Stimulated activated naive B cell treated with anti-CD40 and anti-IgM and Interleukin-4, amounts not matched to agents 10 μg/mL and 1 μg/mL and 100 μg/mL, for 72 hours (primary cell): ENCODE measurements around the gene GUCA2A.
A peak's percentile ranks its signal among the peaks of the same experiment; 100 is the strongest.

Experiments used
- ATAC-seq, 2 donors: fragments of 150-1000 bp; cut with Tn5 transposase; replicated peaks; 2 replicates each; pipeline ENCODE4 v1.10.0; 2021; ENCODE audit warnings: moderate library complexity in 1 of 2
- DNase-seq: peaks from one replicate; pipeline ENCODE4 v3.0.0; 2021
- H3K27ac Mint-ChIP-seq: one replicate; pipeline ENCODE4 v1.8.0; 2022; ENCODE audit warnings: mild to moderate bottlenecking, mixed read lengths
- H3K27me3 Mint-ChIP-seq, 2 donors: one replicate each; pipeline ENCODE4 v1.8.0; 2022; ENCODE audit warnings: mixed read lengths in 2 of 2
- H3K36me3 Mint-ChIP-seq, 2 donors: one replicate each; pipeline ENCODE4 v1.8.0; 2022; ENCODE audit warnings: mixed read lengths in 2 of 2, mild to moderate bottlenecking in 1 of 2
- H3K4me1 Mint-ChIP-seq, 2 donors: one replicate each; pipeline ENCODE4 v1.8.0; 2022; ENCODE audit warnings: mixed read lengths in 2 of 2, mild to moderate bottlenecking in 1 of 2
- H3K4me3 Mint-ChIP-seq, 2 donors: one replicate each; pipeline ENCODE4 v1.8.0; 2022; ENCODE audit warnings: mild to moderate bottlenecking in 2 of 2, mixed read lengths in 2 of 2, moderate library complexity in 1 of 2
- H3K9me3 Mint-ChIP-seq, 2 donors: one replicate each; pipeline ENCODE4 v1.8.0; 2022; ENCODE audit warnings: mixed read lengths in 2 of 2, mild to moderate bottlenecking in 1 of 2

The GUCA2A gene

DNA sequence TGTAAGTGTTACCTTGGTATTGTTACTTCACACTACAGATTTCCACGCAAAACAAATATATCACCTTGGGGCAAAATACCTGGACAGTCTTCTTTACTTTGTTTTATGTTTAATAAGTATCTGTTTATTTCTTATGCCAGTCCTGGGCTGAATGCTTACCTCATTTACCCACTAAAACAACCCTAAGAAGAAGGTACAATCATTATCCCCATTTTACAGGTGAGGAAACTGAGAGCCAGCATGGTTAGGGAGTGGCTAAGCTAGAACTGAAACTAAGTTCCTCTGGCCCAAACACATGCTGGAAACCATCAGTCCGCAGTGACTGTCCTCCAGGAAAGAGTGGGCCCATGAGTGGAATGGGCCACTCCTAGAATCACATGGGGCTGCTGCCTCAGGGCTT lies 24.4 kb downstream of the GUCA2A start:
- Mint-ChIP-seq H3K9me3 (peaks cover 4 to 6% of the 10 kb centered on the region in 2 donors), H3K4me3 (no peak overlapping the region), H3K4me1 (peaks cover 9 to 16% of the 10 kb centered on the region in 2 donors), H3K36me3 (peaks cover 0 to 2% of the 10 kb centered on the region in 2 donors), H3K27me3 (peaks cover 27 to 30% of the 10 kb centered on the region in 2 donors), H3K27ac (no peak overlapping the region)
- no peak for ATAC-seq
- DNase-seq: no peak

DNA sequence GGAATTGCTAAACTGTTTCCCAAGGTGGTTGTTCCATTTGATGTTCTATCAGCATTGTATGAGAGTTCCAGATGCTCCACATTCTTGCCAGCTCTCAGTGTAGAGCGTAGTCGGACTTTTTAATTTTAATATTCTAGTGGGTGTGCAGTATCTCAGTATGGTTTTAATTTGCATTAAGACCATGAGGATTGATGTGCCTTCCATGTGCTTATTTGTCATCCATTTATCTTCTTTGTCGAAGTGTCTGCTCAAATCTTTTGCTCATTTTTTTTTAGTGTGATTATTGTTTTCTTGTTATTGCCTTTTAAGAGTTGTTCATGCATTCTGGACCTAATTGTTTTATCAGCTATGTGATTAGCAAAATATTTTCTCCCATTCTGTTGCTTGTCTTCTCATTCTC lies 25.1 kb downstream of the GUCA2A start:
- Mint-ChIP-seq H3K9me3 (peaks cover 4 to 6% of the 10 kb centered on the region in 2 donors), H3K27me3 (peaks cover 27 to 30% of the 10 kb centered on the region in 2 donors), H3K4me1 (peaks cover 9 to 16% of the 10 kb centered on the region in 2 donors), H3K27ac (no peak overlapping the region), H3K4me3 (no peak overlapping the region), H3K36me3 (peaks cover 0 to 2% of the 10 kb centered on the region in 2 donors)
- DNase-seq (no peak), ATAC-seq (no peak)

DNA sequence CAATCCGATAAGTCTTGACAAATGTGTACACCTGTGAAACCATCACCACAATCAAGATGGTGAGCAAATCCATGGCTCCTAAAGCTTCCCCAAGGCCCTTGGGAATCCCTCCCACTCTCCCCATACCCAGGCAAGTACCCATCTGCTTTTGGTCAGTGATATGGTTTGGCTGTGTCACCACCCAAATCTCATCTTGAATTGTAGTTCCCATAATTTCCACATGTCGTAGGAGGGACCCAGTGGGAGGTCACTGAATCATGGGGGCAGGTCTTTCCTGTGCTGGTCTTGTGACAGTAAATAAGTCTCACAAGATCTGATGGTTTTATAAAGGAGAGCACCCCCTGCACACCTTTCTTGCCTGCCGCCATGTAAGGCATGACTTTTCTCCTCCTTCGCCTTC lies 26.0 kb downstream of the GUCA2A start:
- H3K4me3 Mint-ChIP-seq: no peak overlapping the region
- H3K27me3 Mint-ChIP-seq: peaks cover 27 to 30% of the 10 kb centered on the region in 2 donors
- H3K27ac Mint-ChIP-seq: no peak overlapping the region
- H3K4me1 Mint-ChIP-seq: peaks cover 8 to 16% of the 10 kb centered on the region in 2 donors
- peaks cover 4 to 6% of the 10 kb centered on the region in 2 donors for H3K9me3 Mint-ChIP-seq
- no peak for DNase-seq
- H3K36me3 Mint-ChIP-seq: peaks cover 0 to 2% of the 10 kb centered on the region in 2 donors
- ATAC-seq: no peak

DNA sequence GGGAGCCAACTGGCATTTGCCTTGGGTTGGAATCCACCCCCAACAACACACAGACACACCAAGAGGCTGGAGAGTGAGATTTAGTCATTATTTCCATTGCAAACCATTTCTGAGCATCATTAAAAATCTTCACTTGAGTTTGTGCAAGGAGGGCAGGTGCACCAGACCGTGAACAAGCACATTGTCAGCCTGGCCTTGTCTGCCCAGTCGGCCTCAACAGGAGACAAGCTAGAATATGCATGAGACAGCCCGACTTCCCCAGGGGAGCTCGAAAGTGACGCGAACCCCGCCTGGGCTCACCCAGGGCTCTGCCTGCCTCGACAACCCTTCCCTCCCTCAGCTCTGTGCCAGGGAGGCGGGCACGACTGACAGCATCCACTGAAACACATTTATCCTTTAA lies 26.8 kb downstream of the GUCA2A start:
- H3K9me3 Mint-ChIP-seq: peaks cover 4 to 6% of the 10 kb centered on the region in 2 donors
- peaks cover 2 to 16% of the 10 kb centered on the region in 2 donors for H3K4me1 Mint-ChIP-seq
- peak; percentile 78 to 82 for ATAC-seq
- no peak for DNase-seq
- no peak overlapping the region for H3K27ac Mint-ChIP-seq
- H3K27me3 Mint-ChIP-seq: peaks cover 21 to 26% of the 10 kb centered on the region in 2 donors
- peaks cover 0 to 2% of the 10 kb centered on the region in 2 donors for H3K36me3 Mint-ChIP-seq
- H3K4me3 Mint-ChIP-seq: no peak overlapping the region

DNA sequence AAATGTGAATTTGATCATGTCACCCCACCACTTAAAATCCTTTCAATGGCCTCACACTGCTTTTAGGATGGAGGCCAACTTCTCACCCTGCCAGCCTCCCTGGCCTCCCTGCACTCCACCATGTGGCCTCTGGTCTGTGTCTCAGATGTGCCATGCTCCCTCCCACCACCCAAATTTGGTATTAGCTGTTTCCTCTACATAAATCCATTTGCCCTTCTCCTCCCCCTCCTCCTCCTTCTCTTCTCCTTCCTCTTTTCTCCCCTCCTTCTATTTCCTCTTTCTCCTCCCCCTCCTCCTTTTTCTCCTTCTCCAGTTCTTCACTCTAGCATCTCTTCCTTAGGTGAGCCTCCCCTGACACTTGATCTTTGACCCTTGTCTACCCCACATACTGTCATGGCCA lies 28.1 kb downstream of the GUCA2A start:
- H3K4me1 Mint-ChIP-seq: peaks cover 2 to 16% of the 10 kb centered on the region in 2 donors

DNA sequence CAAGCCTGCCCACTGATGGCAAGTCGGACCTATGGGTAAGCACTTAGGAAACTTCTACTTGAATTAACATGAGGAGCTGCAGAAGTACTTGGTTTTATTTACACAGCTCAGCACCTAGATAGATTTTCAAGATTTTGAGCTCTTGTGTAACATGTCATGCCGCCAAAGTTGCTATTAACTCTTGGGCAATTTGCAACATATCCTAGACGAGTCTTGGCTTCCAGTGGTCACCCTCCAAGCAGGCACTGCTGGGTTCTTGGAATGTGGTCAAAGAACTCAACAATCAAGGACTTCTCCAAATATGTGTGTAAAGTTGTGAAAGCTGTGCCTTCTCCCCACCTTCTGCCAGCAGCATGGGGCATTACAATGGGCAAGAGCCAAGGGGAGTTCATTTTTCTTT lies 29.1 kb downstream of the GUCA2A start:
- H3K27ac Mint-ChIP-seq: no peak overlapping the region
- DNase-seq (no peak), ATAC-seq (no peak)
- peaks cover 2 to 16% of the 10 kb centered on the region in 2 donors for H3K4me1 Mint-ChIP-seq
- no peak overlapping the region for H3K4me3 Mint-ChIP-seq
- H3K36me3 Mint-ChIP-seq: peaks cover 0 to 2% of the 10 kb centered on the region in 2 donors
- peaks cover 4 to 6% of the 10 kb centered on the region in 2 donors for H3K9me3 Mint-ChIP-seq
- peaks cover 9 to 15% of the 10 kb centered on the region in 2 donors for H3K27me3 Mint-ChIP-seq

More for the DNA sequence above, 28.1 kb downstream of the GUCA2A start:
- ATAC-seq (no peak), DNase-seq (no peak)
- no peak overlapping the region for H3K27ac Mint-ChIP-seq
- H3K9me3 Mint-ChIP-seq: peaks cover 4 to 6% of the 10 kb centered on the region in 2 donors
- H3K36me3 Mint-ChIP-seq: peaks cover 0 to 2% of the 10 kb centered on the region in 2 donors
- H3K27me3 Mint-ChIP-seq: peaks cover 17 to 21% of the 10 kb centered on the region in 2 donors
- H3K4me3 Mint-ChIP-seq: no peak overlapping the region

DNA sequence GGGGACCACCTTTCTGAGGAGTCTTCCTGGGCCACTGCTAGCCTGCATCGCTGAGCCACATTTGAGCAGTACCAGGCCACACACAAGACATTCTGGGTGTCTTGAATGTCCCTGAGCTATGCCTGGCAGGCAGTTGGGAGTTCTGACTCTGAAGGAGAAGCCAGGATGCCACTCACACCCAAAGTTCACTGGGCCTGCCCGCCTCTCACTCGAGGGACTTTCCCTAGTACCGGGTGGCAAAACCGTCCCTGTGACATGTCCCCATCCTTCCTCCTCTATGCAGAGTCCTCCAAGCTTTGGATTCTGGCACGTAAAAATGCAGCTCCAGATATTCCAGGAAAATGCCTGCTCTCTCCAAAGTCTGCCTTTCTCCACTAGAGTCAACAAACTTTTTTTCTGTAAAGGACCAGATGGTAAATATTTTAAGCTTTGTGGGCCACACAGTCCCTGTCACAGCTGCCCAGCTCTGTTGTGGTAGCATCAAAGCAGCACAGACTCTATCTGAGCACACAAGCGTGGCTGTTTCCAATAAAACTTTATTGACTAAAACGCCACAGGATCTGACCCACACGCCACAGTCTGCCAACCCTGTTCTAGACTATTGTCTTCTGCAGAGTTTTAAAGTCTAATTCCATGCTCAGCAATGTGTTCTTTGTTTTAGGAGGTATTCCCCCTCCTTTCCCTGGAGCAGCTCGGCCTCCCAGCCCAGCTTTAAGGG lies 30.6 kb downstream of the GUCA2A start:
- peaks cover 4 to 6% of the 10 kb centered on the region in 2 donors for H3K9me3 Mint-ChIP-seq
- H3K36me3 Mint-ChIP-seq: peaks cover 0 to 2% of the 10 kb centered on the region in 2 donors
- peaks cover 2 to 16% of the 10 kb centered on the region in 2 donors for H3K4me1 Mint-ChIP-seq
- H3K4me3 Mint-ChIP-seq: no peak overlapping the region
- DNase-seq: no peak
- ATAC-seq: no peak
- H3K27ac Mint-ChIP-seq: no peak overlapping the region
- H3K27me3 Mint-ChIP-seq: peaks cover 13 to 21% of the 10 kb centered on the region in 2 donors

DNA sequence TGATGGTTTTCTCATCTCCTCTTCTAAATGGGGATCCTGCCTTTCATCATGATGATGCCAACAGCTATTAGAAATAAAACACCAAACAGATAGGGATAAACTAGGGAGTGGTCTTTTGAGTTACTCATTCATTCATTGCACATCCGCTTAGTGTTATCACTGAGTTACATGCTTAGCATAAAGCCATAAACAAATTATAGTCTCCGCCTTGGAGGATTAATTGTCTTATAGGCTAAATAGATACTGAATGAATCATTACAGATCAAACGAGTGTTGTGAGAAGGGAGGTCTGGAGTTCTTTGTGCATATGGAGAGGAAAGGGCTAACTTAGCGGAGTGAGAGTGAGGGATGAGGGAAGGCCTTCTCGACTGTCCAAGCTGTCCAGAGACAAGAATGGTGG lies 31.2 kb downstream of the GUCA2A start:
- H3K9me3 Mint-ChIP-seq: peaks cover under 1% of the 10 kb centered on the region in 2 donors
- no peak overlapping the region for H3K27ac Mint-ChIP-seq
- peaks cover 13 to 16% of the 10 kb centered on the region in 2 donors for H3K27me3 Mint-ChIP-seq
- H3K4me3 Mint-ChIP-seq: no peak overlapping the region
- DNase-seq (no peak), ATAC-seq (no peak)
- no peaks in the 10 kb centered on the region for H3K36me3 Mint-ChIP-seq
- peaks cover 2 to 16% of the 10 kb centered on the region in 2 donors for H3K4me1 Mint-ChIP-seq

DNA sequence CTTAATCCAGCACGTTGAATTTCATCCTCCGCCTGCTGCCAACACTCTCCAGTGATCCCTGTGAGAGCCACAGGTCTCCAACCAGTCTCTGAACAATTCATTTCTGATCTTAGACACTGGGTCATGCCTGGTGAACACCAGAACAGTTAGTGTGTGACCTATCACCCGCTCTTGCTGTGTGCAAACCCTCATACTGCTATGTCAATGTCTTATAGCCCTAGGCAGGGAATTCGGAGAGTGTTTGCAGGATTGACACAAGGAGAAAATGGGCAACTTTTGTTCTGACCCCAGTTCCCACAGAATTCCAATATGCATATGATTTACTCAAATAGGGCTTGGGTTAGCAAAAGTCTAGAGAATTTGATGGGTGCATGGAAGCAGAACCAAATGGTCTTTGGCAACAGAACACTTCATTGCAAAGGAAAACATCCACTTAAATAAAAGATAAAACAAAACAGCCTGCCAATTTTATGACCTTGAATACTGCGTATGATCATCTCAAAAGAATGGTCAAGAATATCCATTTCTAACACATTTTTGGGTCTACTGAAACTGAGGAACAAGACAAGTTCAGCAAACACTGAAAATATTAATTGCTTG lies 34.4 kb downstream of the GUCA2A start:
- DNase-seq (no peak), ATAC-seq (no peak)
- Mint-ChIP-seq H3K4me1 (no peaks in the 10 kb centered on the region), H3K36me3 (no peaks in the 10 kb centered on the region), H3K27ac (no peak overlapping the region), H3K9me3 (no peaks in the 10 kb centered on the region), H3K4me3 (no peak overlapping the region), H3K27me3 (peaks cover 11 to 18% of the 10 kb centered on the region in 2 donors)

DNA sequence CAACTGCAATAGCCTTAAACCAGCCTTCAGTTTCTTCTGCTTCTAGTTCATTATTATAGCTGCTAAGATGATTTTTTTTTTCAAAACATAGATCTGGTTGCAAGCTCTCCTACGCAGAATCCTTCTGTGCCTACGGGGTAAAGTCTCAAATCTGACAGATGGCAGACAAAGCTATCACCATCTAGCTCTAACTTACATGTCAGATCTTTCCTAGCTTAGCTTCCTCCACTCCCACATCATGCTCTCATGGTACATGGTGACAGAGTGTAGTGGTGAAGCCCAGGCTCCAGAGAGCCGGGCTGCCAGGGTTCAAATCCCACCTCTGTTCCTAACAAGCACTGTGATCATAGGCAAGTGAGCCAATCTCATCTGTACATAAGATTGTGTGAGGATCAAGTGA lies 35.6 kb downstream of the GUCA2A start:
- Mint-ChIP-seq H3K27me3 (peaks cover 11 to 18% of the 10 kb centered on the region in 2 donors), H3K4me1 (no peaks in the 10 kb centered on the region), H3K4me3 (no peak overlapping the region), H3K36me3 (no peaks in the 10 kb centered on the region), H3K27ac (no peak overlapping the region), H3K9me3 (no peaks in the 10 kb centered on the region)
- DNase-seq (no peak), ATAC-seq (no peak)

DNA sequence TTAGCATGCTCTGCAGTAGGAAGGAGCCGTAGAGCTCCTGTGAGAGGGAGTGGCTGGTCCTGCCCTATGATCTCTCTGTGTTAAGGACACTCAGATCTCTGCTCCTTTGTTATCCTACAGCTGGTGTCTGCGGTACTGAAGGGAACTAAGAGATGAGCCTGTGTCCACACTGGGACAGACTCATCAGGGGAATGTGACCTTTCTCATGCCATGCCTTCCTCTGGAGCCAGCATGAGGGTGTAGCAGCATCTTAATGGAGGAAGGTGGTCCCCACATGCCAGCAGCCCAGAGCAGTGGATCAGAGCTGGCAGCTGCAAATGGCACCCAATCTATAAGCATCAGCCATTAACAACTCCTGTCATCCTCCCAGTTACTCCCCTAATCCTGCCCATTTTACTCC lies 36.0 kb downstream of the GUCA2A start:
- no peak for ATAC-seq
- Mint-ChIP-seq H3K9me3 (no peaks in the 10 kb centered on the region), H3K4me3 (no peak overlapping the region), H3K4me1 (no peaks in the 10 kb centered on the region), H3K27me3 (peaks cover 11 to 18% of the 10 kb centered on the region in 2 donors), H3K27ac (no peak overlapping the region), H3K36me3 (no peaks in the 10 kb centered on the region)
- no peak for DNase-seq

DNA sequence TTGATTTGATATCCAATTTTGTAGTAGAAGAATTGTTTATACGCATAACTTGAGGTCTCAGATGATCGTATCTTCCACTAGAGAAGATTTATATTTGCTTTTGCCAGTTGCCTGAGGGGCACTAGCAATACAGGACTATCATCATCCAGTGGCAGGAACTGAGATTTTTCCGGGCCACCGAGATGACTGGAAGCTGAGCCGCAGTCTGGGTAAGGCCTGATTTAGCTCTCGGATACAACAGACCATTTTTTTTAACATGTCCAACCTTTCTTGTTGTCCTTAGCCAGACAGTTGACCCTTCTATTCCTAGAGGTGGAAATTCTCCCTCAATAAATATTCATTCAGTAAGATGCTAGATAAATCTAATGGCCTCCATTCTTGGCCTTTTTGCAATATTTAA lies 36.8 kb downstream of the GUCA2A start:
- DNase-seq: no peak
- Mint-ChIP-seq H3K27ac (no peak overlapping the region), H3K9me3 (no peaks in the 10 kb centered on the region), H3K36me3 (no peaks in the 10 kb centered on the region), H3K4me1 (no peaks in the 10 kb centered on the region), H3K27me3 (peaks cover 11 to 18% of the 10 kb centered on the region in 2 donors), H3K4me3 (no peak overlapping the region)
- ATAC-seq: no peak

DNA sequence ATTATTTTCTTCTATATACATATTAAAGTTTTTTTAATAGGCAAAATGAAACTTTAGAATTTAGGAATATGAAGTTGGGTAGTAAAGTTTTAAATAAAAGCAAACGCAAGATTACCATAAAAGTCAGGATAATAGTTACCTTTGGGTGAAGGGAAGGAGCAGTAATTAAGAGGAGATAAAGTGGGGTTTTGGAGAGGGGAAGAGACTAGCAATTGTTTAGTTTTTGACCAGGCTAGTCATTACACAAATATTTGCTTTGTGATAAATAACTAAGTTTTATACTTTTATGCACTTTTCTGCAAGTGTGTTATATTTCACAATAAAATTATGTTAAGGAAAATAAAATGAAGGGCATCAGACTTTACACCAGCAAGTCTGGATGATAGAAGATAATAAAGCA lies 39.0 kb downstream of the GUCA2A start:
- peaks cover 1 to 4% of the 10 kb centered on the region in 2 donors for H3K9me3 Mint-ChIP-seq
- peaks cover 15 to 23% of the 10 kb centered on the region in 2 donors for H3K27me3 Mint-ChIP-seq
- no peak overlapping the region for H3K27ac Mint-ChIP-seq
- no peak for ATAC-seq
- H3K4me3 Mint-ChIP-seq: no peak overlapping the region
- DNase-seq: no peak
- no peaks in the 10 kb centered on the region for H3K4me1 Mint-ChIP-seq
- no peaks in the 10 kb centered on the region for H3K36me3 Mint-ChIP-seq

DNA sequence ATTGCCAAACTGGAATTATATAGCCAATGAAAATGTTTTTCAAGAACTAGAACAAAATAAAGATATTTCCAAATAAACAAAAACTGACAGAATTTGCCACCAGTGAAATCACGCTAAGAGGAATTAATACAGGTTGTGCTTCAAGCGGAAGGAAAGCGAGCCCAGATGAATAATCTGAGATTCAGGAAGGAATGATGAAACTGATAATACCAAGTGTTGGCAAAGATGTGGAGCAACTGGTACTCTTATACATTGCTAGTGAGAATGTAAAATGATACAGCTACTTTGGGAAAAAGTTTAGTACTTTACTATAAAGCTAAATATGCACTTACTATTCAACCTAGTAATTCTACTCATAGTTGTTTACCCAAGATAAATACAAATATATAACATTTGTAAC lies 42.1 kb downstream of the GUCA2A start:
- peaks cover 1 to 4% of the 10 kb centered on the region in 2 donors for H3K9me3 Mint-ChIP-seq
- no peak for DNase-seq
- no peaks in the 10 kb centered on the region for H3K36me3 Mint-ChIP-seq
- H3K4me1 Mint-ChIP-seq: no peaks in the 10 kb centered on the region
- H3K27me3 Mint-ChIP-seq: peaks cover 8 to 11% of the 10 kb centered on the region in 2 donors
- no peak overlapping the region for H3K4me3 Mint-ChIP-seq
- ATAC-seq: no peak
- H3K27ac Mint-ChIP-seq: no peak overlapping the region

DNA sequence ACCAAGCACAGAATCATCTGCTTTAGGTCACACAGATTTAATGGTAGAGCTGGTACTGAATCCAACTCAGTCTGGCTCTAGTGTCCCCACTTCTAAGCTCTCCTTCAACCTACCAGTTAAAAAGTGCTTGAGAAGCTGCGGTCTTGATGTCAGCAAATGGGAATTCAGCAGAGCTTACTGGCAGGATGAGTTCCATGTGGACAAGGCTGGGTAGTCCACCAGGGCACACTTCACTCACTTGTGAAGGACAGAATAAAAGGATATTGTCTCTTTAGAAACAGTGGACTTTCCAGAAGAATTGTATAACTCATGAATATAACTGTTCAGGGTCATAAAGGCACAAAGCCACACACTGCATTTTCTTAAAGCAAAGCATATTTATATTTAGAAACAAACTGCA lies 46.4 kb downstream of the GUCA2A start:
- Mint-ChIP-seq H3K27me3 (peaks cover 25 to 30% of the 10 kb centered on the region in 2 donors), H3K27ac (no peak overlapping the region), H3K4me3 (no peak overlapping the region), H3K4me1 (no peaks in the 10 kb centered on the region), H3K9me3 (peaks cover 1 to 4% of the 10 kb centered on the region in 2 donors), H3K36me3 (no peaks in the 10 kb centered on the region)
- DNase-seq (no peak), ATAC-seq (no peak)
